Muscle of arm (tissue), 12 donors: Measurements from ENCODE around the gene TMEM218. TPM values are rescaled to one million over a fixed set of nuclear protein-coding genes. Genes with fewer than 3 reads are reported as not detected.

Source experiments
- DNase-seq: peaks from one replicate; pipeline ENCODE4 v3.0.0-alpha.2; 2013
- polyA plus RNA-seq, 12 donors: library from polyadenylated mRNA; unstranded; fragments of 120-200 nt; gene quantifications; one replicate each; pipeline ENCODE4 v1.2.1, GENCODE V29; 2013; ENCODE audit not compliant: insufficient read length in 12 of 12

The TMEM218 gene
- polyA plus RNA-seq, 12 donors: 14.4 to 29.8 (median 24.5) TPM; not detected in 1

DNA sequence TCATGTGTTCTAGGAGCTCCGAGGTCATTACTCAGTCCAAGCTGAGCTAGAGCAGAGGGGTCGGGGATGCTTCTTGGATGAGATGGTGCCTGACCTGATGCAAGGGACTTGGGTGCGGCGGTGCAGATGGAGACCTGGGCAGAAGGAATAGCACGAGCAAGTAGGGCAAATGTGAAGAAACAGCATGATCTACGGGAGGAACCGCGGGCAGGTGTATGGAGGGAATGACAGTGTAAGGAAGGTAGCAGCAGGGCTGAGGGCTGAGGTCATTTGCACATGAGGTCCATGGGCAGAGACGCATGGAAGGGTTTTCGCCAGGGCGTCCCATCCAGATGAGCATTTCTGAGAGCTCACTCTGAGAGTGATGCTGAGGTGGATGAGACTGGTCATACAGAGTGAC, 33.4 kb downstream of the TMEM218 start:
- DNase-seq: no peak

- no peak for DNase-seq
Observed at GRCh38 chr11:125076378-125076945, 35.0 kb downstream of the TMEM218 start.

- DNase-seq: no peak
Observed at GRCh38 chr11:125075900-125076317, 35.5 kb downstream of the TMEM218 start.

- DNase-seq: no peak
Observed at GRCh38 chr11:125075242-125075625, 36.2 kb downstream of the TMEM218 start.

DNA sequence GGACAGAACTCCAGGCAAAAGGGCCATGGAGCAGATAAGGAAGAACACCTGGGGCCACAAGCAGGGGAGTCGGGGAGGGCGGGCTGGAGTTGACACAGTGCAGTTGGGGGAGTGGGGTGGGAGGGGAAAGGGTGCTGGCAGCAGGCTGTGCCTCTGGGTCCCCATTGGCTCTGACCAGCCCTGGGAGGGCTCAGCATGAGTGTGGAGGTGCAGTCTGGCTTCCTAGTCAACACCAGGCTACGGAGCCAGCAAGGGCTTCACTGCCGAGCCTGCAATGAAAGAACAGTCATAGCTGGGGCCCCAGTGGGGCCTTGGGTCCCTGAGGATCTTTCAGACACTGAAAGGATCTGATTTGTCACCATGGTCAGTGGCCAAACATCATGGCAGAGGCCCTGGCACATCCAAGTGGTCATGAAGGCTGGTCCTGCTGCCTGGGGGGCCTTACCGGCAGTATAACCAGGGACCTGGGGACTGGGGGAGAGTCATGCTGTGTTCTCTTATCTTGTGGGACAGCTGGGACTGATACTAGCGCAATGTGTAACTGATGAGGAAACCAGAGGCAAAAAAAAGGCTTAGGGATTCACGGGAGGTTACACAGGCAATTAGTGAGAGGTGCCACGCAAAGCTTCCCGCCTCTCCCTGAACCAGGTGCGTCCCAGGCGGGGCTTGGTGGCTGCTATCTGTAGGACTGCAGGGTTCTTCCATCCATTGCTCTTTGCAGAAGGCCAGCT, 36.8 kb downstream of the TMEM218 start:
- no peak for DNase-seq

DNA sequence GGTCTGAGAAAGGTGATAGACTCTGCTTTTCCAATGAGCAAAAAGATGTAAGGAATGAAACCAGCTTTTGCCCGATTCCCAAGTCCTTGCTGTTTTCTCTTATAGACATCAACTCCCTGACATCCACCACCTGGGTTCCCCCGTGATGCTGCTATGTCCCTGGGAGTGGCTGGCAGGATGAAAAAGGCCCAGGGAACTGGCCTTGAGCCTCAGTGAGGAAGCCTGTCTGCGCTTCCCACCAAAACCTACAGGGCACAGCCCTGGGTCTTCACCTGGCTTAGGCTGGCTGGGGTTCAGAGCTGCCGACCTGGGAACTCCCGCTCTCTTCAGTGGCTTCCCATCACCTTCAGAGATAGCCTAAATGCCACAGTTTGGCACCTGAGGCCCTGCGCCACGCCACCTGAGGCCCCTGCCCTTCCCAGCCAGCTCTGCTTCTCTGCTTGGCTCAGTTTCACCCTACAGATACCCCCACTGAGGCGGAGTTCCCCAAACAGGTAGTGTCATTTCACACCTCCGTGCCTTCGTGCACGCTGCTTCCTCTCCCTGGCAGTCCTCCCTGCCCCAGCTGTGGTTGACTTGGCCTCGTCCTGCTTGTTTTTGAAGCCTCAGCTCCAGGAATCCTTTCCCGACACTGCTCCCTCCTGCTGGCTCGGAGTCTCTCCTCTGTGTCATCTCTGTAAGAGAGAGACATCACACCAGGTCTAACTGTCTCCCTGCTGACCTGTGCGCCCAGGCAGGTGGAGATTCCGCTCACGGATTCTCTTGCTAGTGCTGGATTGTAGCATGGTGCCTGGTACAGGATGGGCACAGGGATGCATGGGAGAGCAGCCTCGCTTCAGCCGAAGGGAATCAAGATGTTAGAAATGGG, 37.6 kb downstream of the TMEM218 start:
- no peak for DNase-seq

DNA sequence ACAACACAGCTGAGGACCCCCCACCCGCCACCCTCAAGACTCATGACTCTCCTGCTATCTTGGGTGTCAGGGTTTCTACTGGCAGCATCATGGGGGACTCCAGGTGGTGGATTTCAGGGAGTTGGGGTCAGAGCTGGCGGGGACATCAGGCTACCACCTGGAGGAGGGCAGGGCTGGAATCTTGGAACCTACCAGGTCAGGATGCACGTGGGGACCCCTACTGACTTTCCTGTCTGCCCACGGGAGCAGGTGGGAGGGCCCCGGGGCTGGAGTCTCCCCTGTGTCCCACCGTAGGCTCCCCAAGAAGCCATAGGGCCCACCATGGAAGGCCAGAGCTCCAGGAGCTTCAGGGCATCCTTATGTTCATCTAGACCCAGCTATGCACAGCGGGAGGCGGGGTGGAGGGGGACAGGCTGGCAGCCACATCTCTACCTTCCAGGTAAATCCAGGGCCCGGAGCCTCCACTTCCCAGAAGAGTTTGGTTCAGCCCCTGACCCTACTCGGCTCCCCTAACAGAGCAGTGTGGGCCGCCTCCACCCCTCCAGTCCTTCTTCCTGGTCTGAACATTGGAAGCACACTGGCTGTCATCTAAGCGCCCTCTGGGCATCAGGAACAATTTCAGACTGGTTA, 38.4 kb downstream of the TMEM218 start:
- DNase-seq: no peak

DNA sequence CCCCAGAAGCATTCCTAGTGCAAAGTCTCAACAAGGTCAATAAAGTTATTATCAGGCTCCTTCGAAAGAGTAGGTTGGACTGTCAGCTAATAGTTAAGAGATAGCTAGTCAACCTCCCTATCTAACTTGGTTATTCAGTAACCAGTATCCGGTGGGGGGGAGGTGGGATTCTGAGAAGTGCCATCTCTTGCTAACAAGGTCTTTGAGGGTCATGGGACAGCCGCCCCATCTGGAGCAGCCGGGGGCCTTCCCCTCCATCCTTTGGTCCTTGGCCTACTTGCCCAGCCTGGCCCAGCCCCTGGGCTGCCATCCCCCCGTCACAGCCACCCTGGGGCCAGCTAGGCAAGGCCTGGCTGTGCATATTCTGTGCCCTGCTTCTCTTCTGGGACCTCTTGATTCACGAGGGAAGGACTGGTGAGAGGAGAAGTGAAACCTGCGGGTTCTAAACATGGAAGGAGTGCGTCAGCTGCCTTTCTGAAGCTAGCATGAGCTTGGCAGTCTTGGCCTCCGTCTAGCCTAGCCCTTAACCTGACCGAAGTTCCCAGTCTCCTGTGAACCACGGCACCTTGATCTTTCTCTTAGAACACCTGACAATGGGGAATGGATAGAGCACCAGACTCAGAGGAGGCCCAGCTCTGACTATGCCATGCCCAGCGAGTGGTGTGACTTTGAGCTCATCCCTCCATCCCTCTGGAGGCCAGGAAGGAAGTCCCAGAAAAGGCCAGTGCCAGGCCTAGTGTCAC, 39.0 kb downstream of the TMEM218 start:
- DNase-seq: no peak

DNA sequence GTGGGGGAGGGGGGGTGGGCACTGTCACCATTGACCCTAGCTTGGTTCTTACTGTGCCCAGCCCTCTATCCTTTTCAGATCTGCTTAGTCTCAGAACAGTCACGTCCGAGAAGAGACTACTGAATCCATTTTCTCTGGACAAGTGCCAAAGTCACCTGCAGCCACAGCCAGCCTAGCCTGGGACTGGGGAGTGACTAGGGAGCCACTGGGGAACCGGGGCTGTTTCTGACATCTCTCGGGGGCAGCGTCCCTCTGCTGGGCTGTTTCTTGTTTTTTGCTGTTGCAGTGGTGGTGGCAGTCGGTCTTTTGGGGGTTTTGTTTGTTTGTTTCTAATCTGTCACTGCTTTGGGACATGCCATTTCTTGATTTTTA, 39.6 kb downstream of the TMEM218 start:
- no peak for DNase-seq

- no peak for DNase-seq
Observed at GRCh38 chr11:125071435-125071834, 40.0 kb downstream of the TMEM218 start.

- peak; percentile 35 for DNase-seq
Observed at GRCh38 chr11:125070699-125071254, 40.6 kb downstream of the TMEM218 start.

DNA sequence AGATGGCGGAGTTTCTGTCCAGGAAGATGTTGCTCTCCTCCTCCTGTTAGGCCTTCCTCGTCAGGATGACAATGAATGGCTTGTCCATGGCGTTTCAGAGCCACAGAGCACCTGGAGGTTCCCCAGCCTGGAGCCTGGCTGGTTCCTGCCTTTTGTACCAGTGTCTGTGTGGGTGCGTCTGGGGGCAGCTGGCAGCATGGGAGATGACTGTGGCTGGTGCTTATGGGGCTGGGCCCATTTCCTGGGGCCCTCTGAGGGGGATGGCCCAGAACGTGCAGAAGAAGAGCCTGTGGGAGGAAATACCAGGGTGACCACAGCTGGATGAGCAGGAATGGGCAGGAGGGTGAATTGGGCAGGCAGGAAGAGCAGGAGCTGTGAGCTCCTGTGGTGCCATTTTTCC, 41.6 kb downstream of the TMEM218 start:
- no peak for DNase-seq

DNA sequence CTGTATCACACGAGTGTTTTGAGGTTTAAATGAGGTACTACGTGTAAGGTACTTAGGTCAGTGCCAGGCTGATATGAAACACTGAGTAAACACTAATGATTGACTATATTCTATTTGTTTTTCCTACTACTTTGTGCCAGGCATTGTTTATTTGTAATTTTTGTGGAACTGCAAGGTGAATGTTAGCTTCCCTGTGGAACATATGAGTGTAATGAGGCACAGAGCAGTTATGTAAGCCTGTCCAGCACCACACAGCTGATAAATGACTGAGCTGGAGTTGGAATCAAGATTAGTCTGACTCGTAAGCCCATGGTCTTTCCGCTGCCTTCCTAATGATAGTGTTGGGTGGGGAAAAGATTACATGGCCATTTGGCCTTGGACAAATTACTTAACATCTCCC, 42.4 kb downstream of the TMEM218 start:
- DNase-seq: no peak

- DNase-seq: no peak
Observed at GRCh38 chr11:125068368-125068767, 43.1 kb downstream of the TMEM218 start.

- DNase-seq: no peak
Observed at GRCh38 chr11:125064070-125064469, 47.4 kb downstream of the TMEM218 start.

DNA sequence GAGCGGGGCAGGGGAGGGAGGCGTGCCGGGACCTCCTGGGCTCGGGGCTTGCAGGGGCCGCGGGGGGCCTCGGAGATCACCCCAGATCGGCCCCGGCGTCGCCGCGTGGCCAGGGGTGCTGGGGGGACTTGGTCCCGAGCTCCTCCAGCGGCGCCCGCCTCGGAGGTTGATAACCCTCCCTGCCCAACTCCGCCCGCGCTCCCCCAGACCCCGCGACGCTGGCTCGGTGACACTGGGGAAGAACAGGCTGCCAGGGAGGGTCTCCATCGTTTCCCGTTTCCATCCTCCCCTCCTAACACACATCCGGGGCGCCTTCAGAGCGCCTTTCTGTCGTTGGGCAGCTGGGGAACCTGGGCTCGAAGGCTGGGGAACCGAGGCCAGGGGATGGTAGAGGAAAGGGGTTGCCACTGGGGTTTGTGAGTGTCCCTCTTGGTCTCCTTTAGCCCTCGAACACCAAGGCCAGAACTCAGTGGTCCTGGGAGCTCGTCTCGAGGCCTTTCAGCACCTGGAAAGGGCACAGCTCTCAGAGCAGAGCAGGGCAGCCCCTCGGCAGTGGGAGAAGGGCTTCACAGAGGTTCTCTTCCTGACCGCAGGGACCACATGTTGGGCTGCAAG, 47.9 kb downstream of the TMEM218 start:
- no peak for DNase-seq

GRCh38 chr11:125062931-125063428, 48.4 kb downstream of the TMEM218 start, which contains the start of gene SLC37A2:
SLC37A2 (plus strand) TSS chr11:125063305; CDS start chr11:125063368, 63 bp downstream.
- peak; percentile 45 for DNase-seq

GRCh38 chr11:125062218-125062930, 49.1 kb downstream of the TMEM218 start:
- no peak for DNase-seq

- DNase-seq: no peak
Observed at GRCh38 chr11:125061281-125061680, 50.1 kb downstream of the TMEM218 start.

DNA sequence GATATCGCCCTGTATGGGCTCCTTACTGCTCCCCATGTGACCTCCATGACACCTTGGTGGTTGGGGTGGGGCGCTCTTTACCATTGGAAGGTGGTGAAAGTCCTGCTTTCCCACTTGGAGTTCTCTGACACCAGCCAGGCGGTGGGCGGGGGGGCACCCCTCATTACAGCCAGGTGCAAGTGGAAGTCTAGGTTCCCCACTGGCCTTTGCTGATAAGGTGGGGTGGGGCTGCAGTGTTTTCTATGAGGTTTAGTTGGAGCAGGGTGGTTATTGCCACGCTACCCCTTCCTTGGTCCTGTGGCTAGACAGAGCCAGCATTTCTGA, 53.8 kb downstream of the TMEM218 start:
- no peak for DNase-seq
